CD14-positive monocyte (primary cell): ENCODE measurements around the gene VDAC2. TPM values are rescaled to one million over a fixed set of nuclear protein-coding genes. Genes with fewer than 3 reads are reported as not detected.

ENCODE experiments used
- DNase-seq, 3 donors: peaks; one replicate each; pipeline ENCODE4 v3.0.0-alpha.2; 2011 to 2022
- H2AFZ ChIP-seq: 2 replicates; pipeline ENCODE4 v1.6.0; 2012; ENCODE audit warnings: mild to moderate bottlenecking, low read depth, low read length, inconsistent platforms; ENCODE audit not compliant: insufficient read depth, poor library complexity, severe bottlenecking
- H3K27ac ChIP-seq, 2 donors: 1 replicate in 1 of 2; 2 replicates in 1 of 2; pipeline ENCODE4 v1.5.1; 2012 to 2013; ENCODE audit warnings: low read length in 2 of 2, control low read depth in 1 of 2, inconsistent platforms in 1 of 2, low read depth in 1 of 2, mild to moderate bottlenecking in 1 of 2
- H3K27me3 ChIP-seq, 2 donors: one replicate each; pipeline versions ENCODE4 v1.6.0 to v1.6.1; 2011 to 2013; ENCODE audit warnings: low read length in 2 of 2; ENCODE audit not compliant: control insufficient read depth in 2 of 2, insufficient read depth in 2 of 2
- H3K36me3 ChIP-seq, 2 donors: replicated peaks in 1 of 2; 1 replicate in 1 of 2; 2 replicates in 1 of 2; pipeline versions ENCODE4 v1.5.1 to v1.6.1; 2012 to 2013; ENCODE audit warnings: low read length in 2 of 2, control low read depth in 1 of 2, inconsistent platforms in 1 of 2, mild to moderate bottlenecking in 1 of 2; ENCODE audit not compliant: insufficient read depth in 2 of 2, control insufficient read depth in 1 of 2
- H3K4me1 ChIP-seq, 2 donors: 1 replicate in 1 of 2; 2 replicates in 1 of 2; pipeline versions ENCODE4 v1.5.1 to v1.6.1; 2012 to 2013; ENCODE audit warnings: low read length in 2 of 2, control low read depth in 1 of 2, inconsistent platforms in 1 of 2, mild to moderate bottlenecking in 1 of 2, moderate library complexity in 1 of 2; ENCODE audit not compliant: insufficient read depth in 2 of 2, control insufficient read depth in 1 of 2
- H3K4me2 ChIP-seq: replicated peaks from 2 replicates; pipeline ENCODE3; 2012; ENCODE audit warnings: low read length, moderate library complexity, mild to moderate bottlenecking; ENCODE audit not compliant: poor library complexity, severe bottlenecking; ENCODE audit errors: extremely low read depth
- H3K4me3 ChIP-seq, 3 experiments: fragments of 200-600 bp in 1 of 3; sonication (generic) in 1 of 3; replicated peaks in 1 of 3; 1 replicate in 2 of 3; 2 replicates in 1 of 3; pipeline ENCODE4 v1.5.1; 2011 to 2013; ENCODE audit warnings: low read length in 3 of 3, mild to moderate bottlenecking in 3 of 3, control low read depth in 2 of 3, low read depth in 2 of 3, inconsistent platforms in 1 of 3, moderate library complexity in 1 of 3
- H3K79me2 ChIP-seq: 2 replicates; pipeline ENCODE4 v1.6.0; 2012; ENCODE audit warnings: mild to moderate bottlenecking, control low read depth, inconsistent platforms, low read length, moderate library complexity; ENCODE audit not compliant: insufficient read depth
- H3K9ac ChIP-seq: 2 replicates; pipeline ENCODE4 v1.6.0; 2017; ENCODE audit warnings: low read length, mild to moderate bottlenecking; ENCODE audit not compliant: insufficient read depth, poor library complexity, severe bottlenecking
- H3K9me3 ChIP-seq, 2 donors: replicated peaks in 1 of 2; 1 replicate in 1 of 2; 2 replicates in 1 of 2; pipeline versions ENCODE4 v1.5.1 to v1.6.1; 2012 to 2013; ENCODE audit warnings: low read length in 2 of 2, control low read depth in 1 of 2; ENCODE audit not compliant: control insufficient read depth in 1 of 2, insufficient read depth in 1 of 2
- H4K20me1 ChIP-seq: 2 replicates; pipeline ENCODE4 v1.6.0; 2012; ENCODE audit warnings: mild to moderate bottlenecking, low read length, control low read depth, moderate library complexity; ENCODE audit not compliant: insufficient read depth
- H3K27ac Mint-ChIP-seq, 7 donors: one replicate each; pipeline ENCODE4 v1.8.0; 2020; ENCODE audit warnings: mild to moderate bottlenecking in 7 of 7, mixed read lengths in 7 of 7, moderate library complexity in 6 of 7, inconsistent platforms in 2 of 7
- H3K27me3 Mint-ChIP-seq, 3 donors: one replicate each; pipeline ENCODE4 v1.8.0; 2021 to 2022; ENCODE audit warnings: low read depth in 3 of 3, mild to moderate bottlenecking in 3 of 3, mixed read lengths in 3 of 3, moderate library complexity in 3 of 3, inconsistent platforms in 1 of 3
- H3K36me3 Mint-ChIP-seq, 2 donors: one replicate each; pipeline ENCODE4 v1.8.0; 2020; ENCODE audit warnings: mixed read lengths in 2 of 2, inconsistent platforms in 1 of 2, mild to moderate bottlenecking in 1 of 2
- H3K4me1 Mint-ChIP-seq: one replicate; pipeline ENCODE4 v1.8.0; 2020; ENCODE audit warnings: mild to moderate bottlenecking, mixed read lengths
- H3K4me3 Mint-ChIP-seq, 2 donors: one replicate each; pipeline ENCODE4 v1.8.0; 2020; ENCODE audit warnings: mild to moderate bottlenecking in 2 of 2, mixed read lengths in 2 of 2, moderate library complexity in 1 of 2
- H3K9me3 Mint-ChIP-seq, 7 donors: one replicate each; pipeline ENCODE4 v1.8.0; 2020 to 2022; ENCODE audit warnings: mixed read lengths in 7 of 7, mild to moderate bottlenecking in 6 of 7, moderate library complexity in 6 of 7, inconsistent platforms in 2 of 7
- CTCF ChIP-seq: fragments of 200-600 bp; IDR thresholded peaks from one replicate; pipeline ENCODE4 v1.8.0; 2022; ENCODE audit warnings: antibody characterized with exemption, mild to moderate bottlenecking
- WGBS: methylation state at CpG from one replicate; pipeline ENCODE4 v1.1.5; 2013; ENCODE audit warnings: missing lambda C conversion rate; ENCODE audit not compliant: insufficient coverage; 5-methylcytosine and 5-hydroxymethylcytosine counted together
- intact Hi-C, 2 donors: fragments of 100-400 bp; cut with micrococcal nuclease; formaldehyde crosslinking; loops; one replicate each; pipeline versions ENCODE4 v1.15.0 to v1.15.1; 2023
- polyA minus RNA-seq: library from RNA; depleted of rRNA, polyadenylated mRNA; stranded (reverse); fragments of >200 nt; gene quantifications from 2 replicates; pipeline ENCODE4 v1.2.3, GENCODE V29; 2012
- polyA plus RNA-seq, 3 donors: library from polyadenylated mRNA; depleted of rRNA in 1 of 3; unstranded in 2 of 3; stranded (reverse) in 1 of 3; fragments of 300-500 nt in 2 of 3; fragments of >200 nt in 1 of 3; fragmentation: Illumina TruSeq in 2 of 3; gene quantifications; 1 replicate in 2 of 3; 2 replicates in 1 of 3; pipeline ENCODE4 v1.2.3, GENCODE V29; 2012 to 2021
- total RNA-seq, 12 experiments: library from RNA in 1 of 12; stranded (reverse) in 1 of 12; fragments of 120-200 nt in 1 of 12; gene quantifications; one replicate each; pipeline ENCODE4 v1.2.4 and lab custom pipeline; 2013 to 2026; ENCODE audit warnings: mixed read lengths in 6 of 12, inconsistent platforms in 1 of 12

VDAC2 gene
- 66.9 TPM for total RNA-seq (2013)
- polyA plus RNA-seq (100 to 1,000 TPM in 2 of 3 donors, 10 to 100 TPM in 1; 71.2 to 154 (median 139) TPM), polyA minus RNA-seq (16.5 and 19.7 TPM in 2 replicates), total RNA-seq (lab: John Stamatoyannopoulos, UW) (23.0 to 87.0 (median 65.5) reads per million in 11 experiments)

GRCh38 chr10:75210282-75211006, at the start of gene VDAC2:
Gene VDAC2, plus strand, starts transcription at chr10:75210796. Its CDS starts 363 bp downstream, at chr10:75211159.
- Histone ChIP-seq H3K36me3 (peaks cover 23 to 34% of the 10 kb centered on the region in 2 donors), H3K4me2 (peak within 1 kb of the TSS; percentile 79), H3K9ac (peak within 1 kb of the TSS; percentile 99), H3K27ac (peak within 1 kb of the TSS; percentile 100), H2AFZ (peak within 1 kb of the TSS; percentile 83), H4K20me1 (peaks cover 18% of the 10 kb centered on the region), H3K27me3 (no peaks in the 10 kb centered on the region), H3K79me2 (peaks cover 47% of the 10 kb centered on the region), H3K9me3 (no peaks in the 10 kb centered on the region), H3K4me1 (peaks cover 18 to 23% of the 10 kb centered on the region in 2 donors), H3K4me3 (peak within 1 kb of the TSS; percentile 81 to 99 (median 96))
- peak; percentile 85 to 92 (median 91) for DNase-seq
- no peak for TF ChIP-seq CTCF
- H3K27me3 Mint-ChIP-seq = peaks cover 0 to 2% (median 0%) of the 10 kb centered on the region in 3 donors
- H3K27ac Mint-ChIP-seq = peak within 1 kb of the TSS; percentile 100
- H3K36me3 Mint-ChIP-seq = peaks cover 24 to 30% of the 10 kb centered on the region in 2 donors
- no peaks in the 10 kb centered on the region for H3K9me3 Mint-ChIP-seq
- H3K4me1 Mint-ChIP-seq = peaks cover 27% of the 10 kb centered on the region
- under 1% methylated on average over 80 of the region's 80 CpGs for WGBS
- intact Hi-C loops = loop anchor here (1.0 to 5.0 kb wide), 3 partner anchors 20 to 98 kb away; partner anchors contain the start of genes COMTD1 (in 1 of the 2) and SAMD8 (in 1 of the 2)
- H3K4me3 Mint-ChIP-seq = peak within 1 kb of the TSS; percentile 99

- H3K9me3 ChIP-seq = no peaks in the 10 kb centered on the region
- no peak overlapping the region for H2AFZ ChIP-seq
- no peaks in the 10 kb centered on the region for H3K27me3 ChIP-seq
- DNase-seq = peak in 2 of 3 donors; percentile 13 to 31
- Mint-ChIP-seq H3K9me3 (no peaks in the 10 kb centered on the region), H3K4me1 (peaks cover 14% of the 10 kb centered on the region), H3K27ac (peak overlapping the region in 4 of 7 donors; percentile 2 to 70 (median 42)), H3K4me3 (no peak overlapping the region), H3K36me3 (peaks cover 49 to 76% of the 10 kb centered on the region in 2 donors), H3K27me3 (peaks cover 0 to 4% (median 0%) of the 10 kb centered on the region in 3 donors)
- intact Hi-C loops = no loop called here
- TF ChIP-seq CTCF = no peak
- peaks cover 14% of the 10 kb centered on the region for H3K79me2 ChIP-seq
- H3K27ac ChIP-seq = peak overlapping the region in 1 of 2 donors; percentile 34
- no peak overlapping the region for H3K4me2 ChIP-seq
- H3K4me3 ChIP-seq = no peak overlapping the region
- H4K20me1 ChIP-seq = peaks cover 89% of the 10 kb centered on the region
- peaks cover 30 to 58% of the 10 kb centered on the region in 2 donors for H3K36me3 ChIP-seq
- WGBS = no CpG with 5 or more reads among the region's 2 CpGs
- H3K9ac ChIP-seq = no peak overlapping the region
- peaks cover 10 to 16% of the 10 kb centered on the region in 2 donors for H3K4me1 ChIP-seq
Measured at GRCh38 chr10:75165684-75166622, 44.6 kb upstream of the VDAC2 start.
